Mesenchymal stem cell (in vitro differentiated cells and primary cell): Measurements from ENCODE around the gene IDH3A.

Source experiments
- DNase-seq: peaks from one replicate; pipeline ENCODE4 v3.0.0-alpha.2; 2013
- H2AFZ ChIP-seq: one replicate; pipeline ENCODE4 v1.6.1; 2013; ENCODE audit warnings: low read depth, mild to moderate bottlenecking, control low read depth, inconsistent platforms, low read length, moderate library complexity
- H2AK5ac ChIP-seq: 2 replicates; pipeline ENCODE4 v1.6.1; 2013; ENCODE audit warnings: low read length, moderate library complexity, mild to moderate bottlenecking, inconsistent platforms; ENCODE audit not compliant: severe bottlenecking
- H2BK120ac ChIP-seq: one replicate; pipeline ENCODE4 v1.6.1; 2013; ENCODE audit warnings: low read depth, mild to moderate bottlenecking, inconsistent platforms, low read length, moderate library complexity
- H2BK12ac ChIP-seq, 2 experiments: one replicate each; pipeline ENCODE4 v1.6.1; 2013; ENCODE audit warnings: inconsistent platforms in 2 of 2, low read length in 2 of 2, mild to moderate bottlenecking in 2 of 2, moderate library complexity in 2 of 2, control low read depth in 1 of 2
- H2BK15ac ChIP-seq: one replicate; pipeline ENCODE4 v1.6.1; 2013; ENCODE audit warnings: mild to moderate bottlenecking, low read depth, inconsistent platforms; ENCODE audit not compliant: poor library complexity, severe bottlenecking
- H2BK5ac ChIP-seq: 2 replicates; pipeline ENCODE4 v1.6.1; 2013; ENCODE audit warnings: low read depth, mild to moderate bottlenecking, low read length, control low read depth, inconsistent platforms; ENCODE audit not compliant: poor library complexity, severe bottlenecking
- H3K14ac ChIP-seq, 2 experiments: one replicate each; pipeline ENCODE4 v1.6.1; 2013; ENCODE audit warnings: inconsistent platforms in 2 of 2, low read length in 2 of 2, control low read depth in 1 of 2, mild to moderate bottlenecking in 1 of 2, moderate library complexity in 1 of 2
- H3K18ac ChIP-seq, 2 experiments: one replicate each; pipeline ENCODE4 v1.6.1; 2013; ENCODE audit warnings: inconsistent platforms in 2 of 2, low read length in 2 of 2, control low read depth in 1 of 2, low read depth in 1 of 2, mild to moderate bottlenecking in 1 of 2
- H3K23ac ChIP-seq, 2 experiments: one replicate each; pipeline ENCODE4 v1.6.1; 2013; ENCODE audit warnings: inconsistent platforms in 2 of 2, low read length in 2 of 2, mild to moderate bottlenecking in 2 of 2, moderate library complexity in 2 of 2, control low read depth in 1 of 2
- H3K27ac ChIP-seq: 2 replicates; pipeline ENCODE4 v1.5.1; 2013; ENCODE audit warnings: mild to moderate bottlenecking, moderate library complexity, low read length, control low read depth, inconsistent platforms; ENCODE audit not compliant: poor library complexity, severe bottlenecking
- H3K27me3 ChIP-seq, 2 experiments: 2 replicates each; pipeline versions ENCODE4 v1.6.1 to v1.7.0; 2013; ENCODE audit warnings: low read length in 2 of 2, mild to moderate bottlenecking in 2 of 2, moderate library complexity in 2 of 2, control low read depth in 1 of 2, inconsistent platforms in 1 of 2; ENCODE audit not compliant: control insufficient read depth in 1 of 2, insufficient read depth in 1 of 2
- H3K36me3 ChIP-seq, 2 experiments: 2 replicates each; pipeline versions ENCODE4 v1.6.1 to v1.7.0; 2013; ENCODE audit warnings: low read length in 2 of 2, control low read depth in 1 of 2, inconsistent platforms in 1 of 2, low read depth in 1 of 2, mild to moderate bottlenecking in 1 of 2; ENCODE audit not compliant: insufficient read depth in 2 of 2, control insufficient read depth in 1 of 2
- H3K4ac ChIP-seq, 2 experiments: one replicate each; pipeline ENCODE4 v1.6.1; 2013; ENCODE audit warnings: inconsistent platforms in 2 of 2, low read length in 2 of 2, mild to moderate bottlenecking in 2 of 2, moderate library complexity in 2 of 2, control low read depth in 1 of 2, low read depth in 1 of 2
- H3K4me1 ChIP-seq: 2 replicates; pipeline ENCODE4 v1.6.1; 2013; ENCODE audit warnings: low read depth, low read length, control low read depth; ENCODE audit not compliant: control insufficient read depth, insufficient read depth
- H3K4me2 ChIP-seq: 2 replicates; pipeline ENCODE4 v1.6.1; 2013; ENCODE audit warnings: low read length, mild to moderate bottlenecking, inconsistent platforms; ENCODE audit not compliant: poor library complexity, severe bottlenecking
- H3K4me3 ChIP-seq, 2 experiments: 2 replicates each; pipeline versions ENCODE4 v1.5.1 to v1.7.0; 2013; ENCODE audit warnings: low read length in 2 of 2, mild to moderate bottlenecking in 2 of 2, control low read depth in 1 of 2, low read depth in 1 of 2; ENCODE audit not compliant: insufficient read depth in 1 of 2
- H3K79me1 ChIP-seq: replicated peaks from 2 replicates; pipeline ENCODE4 v1.6.1; 2013; ENCODE audit warnings: mild to moderate bottlenecking, control low read depth, low read length, inconsistent platforms; ENCODE audit not compliant: poor library complexity, severe bottlenecking
- H3K9ac ChIP-seq: 2 replicates; pipeline ENCODE4 v1.7.0; 2013; ENCODE audit warnings: mild to moderate bottlenecking, low read length, moderate library complexity
- H3K9me3 ChIP-seq: 2 replicates; pipeline ENCODE4 v1.7.0; 2013; ENCODE audit warnings: mild to moderate bottlenecking, low read length; ENCODE audit not compliant: control insufficient read depth
- H4K8ac ChIP-seq: one replicate; pipeline ENCODE4 v1.6.1; 2013; ENCODE audit warnings: inconsistent platforms, mild to moderate bottlenecking, low read length, moderate library complexity
- H4K91ac ChIP-seq: one replicate; pipeline ENCODE4 v1.6.1; 2013; ENCODE audit warnings: mild to moderate bottlenecking, low read length, inconsistent platforms
- WGBS: methylation state at CpG from one replicate; pipeline ENCODE4 v1.1.7; 2013; ENCODE audit warnings: mixed read lengths; 5-methylcytosine and 5-hydroxymethylcytosine counted together

IDH3A gene

GRCh38 chr15:78110096-78110495 is 39.1 kb upstream of the IDH3A start:
- no peak overlapping the region for H3K4me3 ChIP-seq
- H2BK120ac ChIP-seq = no peak overlapping the region
- H3K23ac ChIP-seq = no peak overlapping the region
- DNase-seq = no peak
- 92% methylated on average over 6 of the region's 6 CpGs for WGBS
- H2AK5ac ChIP-seq = no peak overlapping the region
- no peak overlapping the region for H3K4me2 ChIP-seq
- H2BK15ac ChIP-seq = no peak overlapping the region
- no peak overlapping the region for H2AFZ ChIP-seq
- H3K27me3 ChIP-seq = peaks cover 0 to 17% of the 10 kb centered on the region in 2 experiments
- no peak overlapping the region for H2BK5ac ChIP-seq
- H3K9ac ChIP-seq = no peak overlapping the region
- H3K79me1 ChIP-seq = no peaks in the 10 kb centered on the region
- no peaks in the 10 kb centered on the region for H3K9me3 ChIP-seq
- peaks cover 26% of the 10 kb centered on the region for H3K4me1 ChIP-seq
- no peak overlapping the region for H2BK12ac ChIP-seq
- H3K36me3 ChIP-seq = peaks cover 0 to 13% of the 10 kb centered on the region in 2 experiments
- H3K27ac ChIP-seq = no peak overlapping the region
- H3K4ac ChIP-seq = no peak overlapping the region
- H3K14ac ChIP-seq = no peak overlapping the region
- no peak overlapping the region for H3K18ac ChIP-seq
- H4K91ac ChIP-seq = no peak overlapping the region
- no peak overlapping the region for H4K8ac ChIP-seq

GRCh38 chr15:78110916-78111475 is 38.2 kb upstream of the IDH3A start:
- 93% methylated on average over 10 of the region's 10 CpGs for WGBS
- Histone ChIP-seq H3K27me3 (peaks cover 0 to 14% of the 10 kb centered on the region in 2 experiments), H2BK5ac (no peak overlapping the region), H3K18ac (no peak overlapping the region), H2BK15ac (no peak overlapping the region), H3K4me2 (no peak overlapping the region), H3K36me3 (peaks cover 0 to 6% of the 10 kb centered on the region in 2 experiments), H3K4me1 (peaks cover 17% of the 10 kb centered on the region), H2BK12ac (no peak overlapping the region), H3K4me3 (no peak overlapping the region), H3K14ac (no peak overlapping the region), H3K79me1 (no peaks in the 10 kb centered on the region), H3K9ac (no peak overlapping the region), H3K23ac (no peak overlapping the region), H4K8ac (no peak overlapping the region), H3K27ac (no peak overlapping the region), H2AFZ (no peak overlapping the region), H4K91ac (no peak overlapping the region), H3K4ac (no peak overlapping the region), H2AK5ac (peak overlapping the region; percentile 57), H3K9me3 (no peaks in the 10 kb centered on the region), H2BK120ac (no peak overlapping the region)
- no peak for DNase-seq

GRCh38 chr15:78111788-78112187 is 37.4 kb upstream of the IDH3A start:
- no peak overlapping the region for H2BK120ac ChIP-seq
- no peak overlapping the region for H3K23ac ChIP-seq
- 65% methylated on average over 3 of the region's 3 CpGs for WGBS
- no peak overlapping the region for H2AFZ ChIP-seq
- H3K14ac ChIP-seq = no peak overlapping the region
- H2BK15ac ChIP-seq = no peak overlapping the region
- no peak overlapping the region for H3K4me3 ChIP-seq
- H3K36me3 ChIP-seq = peaks cover 0 to 6% of the 10 kb centered on the region in 2 experiments
- no peak overlapping the region for H4K91ac ChIP-seq
- H3K18ac ChIP-seq = no peak overlapping the region
- no peak overlapping the region for H3K4ac ChIP-seq
- H3K4me1 ChIP-seq = peaks cover 15% of the 10 kb centered on the region
- no peaks in the 10 kb centered on the region for H3K9me3 ChIP-seq
- no peak overlapping the region for H4K8ac ChIP-seq
- H2BK12ac ChIP-seq = no peak overlapping the region
- H3K4me2 ChIP-seq = no peak overlapping the region
- H2AK5ac ChIP-seq = no peak overlapping the region
- no peaks in the 10 kb centered on the region for H3K79me1 ChIP-seq
- H3K27ac ChIP-seq = no peak overlapping the region
- H3K9ac ChIP-seq = no peak overlapping the region
- no peak overlapping the region for H2BK5ac ChIP-seq
- H3K27me3 ChIP-seq = peaks cover 0 to 12% of the 10 kb centered on the region in 2 experiments
- DNase-seq = no peak

GRCh38 chr15:78112551-78112950 is 36.6 kb upstream of the IDH3A start:
- no peak overlapping the region for H3K18ac ChIP-seq
- no peak overlapping the region for H3K4ac ChIP-seq
- H2BK15ac ChIP-seq = no peak overlapping the region
- H3K36me3 ChIP-seq = peaks cover 0 to 3% of the 10 kb centered on the region in 2 experiments
- H2AK5ac ChIP-seq = peak overlapping the region; percentile 46
- H3K27ac ChIP-seq = no peak overlapping the region
- H2BK120ac ChIP-seq = no peak overlapping the region
- H3K79me1 ChIP-seq = no peaks in the 10 kb centered on the region
- H3K9ac ChIP-seq = no peak overlapping the region
- no peak overlapping the region for H3K23ac ChIP-seq
- no peak overlapping the region for H2AFZ ChIP-seq
- no peak overlapping the region for H3K14ac ChIP-seq
- H2BK5ac ChIP-seq = no peak overlapping the region
- no peak overlapping the region for H4K91ac ChIP-seq
- H4K8ac ChIP-seq = no peak overlapping the region
- peaks cover 15% of the 10 kb centered on the region for H3K4me1 ChIP-seq
- peaks cover 0 to 12% of the 10 kb centered on the region in 2 experiments for H3K27me3 ChIP-seq
- H3K4me3 ChIP-seq = no peak overlapping the region
- no peak overlapping the region for H2BK12ac ChIP-seq
- no peak overlapping the region for H3K4me2 ChIP-seq
- no peak for DNase-seq
- no peaks in the 10 kb centered on the region for H3K9me3 ChIP-seq
- WGBS = 82% methylated on average over 2 of the region's 3 CpGs
